Stimulated activated CD8-positive, alpha-beta memory T cell treated with anti-CD3 and anti-CD28 coated beads, Interleukin-4, amount 100 ng/mL, for 24 hours (primary cell): ENCODE data around the gene AKR1E2.

Experiments
- DNase-seq: peaks from one replicate; pipeline ENCODE4 v3.0.0-alpha.2; 2020; ENCODE audit warnings: low read depth

The AKR1E2 gene

GRCh38 chr10:4845766-4846165, 19.8 kb downstream of the AKR1E2 start:
- no peak for DNase-seq

- DNase-seq: no peak
Measured at GRCh38 chr10:4846775-4847174, 20.8 kb downstream of the AKR1E2 start.

GRCh38 chr10:4847561-4848355, 21.8 kb downstream of the AKR1E2 start:
- DNase-seq: no peak

GRCh38 chr10:4848356-4849041, 22.5 kb downstream of the AKR1E2 start:
- DNase-seq: no peak

- no peak for DNase-seq
Measured at GRCh38 chr10:4849042-4849402, 23.0 kb downstream of the AKR1E2 start.

- DNase-seq: peak; percentile 70
Measured at GRCh38 chr10:4849555-4850242, 23.7 kb downstream of the AKR1E2 start.

- no peak for DNase-seq
Measured at GRCh38 chr10:4850397-4850796, 24.4 kb downstream of the AKR1E2 start.

GRCh38 chr10:4851176-4851575, 25.2 kb downstream of the AKR1E2 start:
- no peak for DNase-seq

GRCh38 chr10:4851846-4852245, 25.8 kb downstream of the AKR1E2 start:
- DNase-seq: no peak

- DNase-seq: no peak
Measured at GRCh38 chr10:4865945-4866661, 40.1 kb downstream of the AKR1E2 start.

- DNase-seq: no peak
Measured at GRCh38 chr10:4867109-4867519, 41.1 kb downstream of the AKR1E2 start.

- DNase-seq: no peak
Measured at GRCh38 chr10:4867520-4868356, 41.7 kb downstream of the AKR1E2 start.

- DNase-seq: no peak
Measured at GRCh38 chr10:4868357-4868657, 42.3 kb downstream of the AKR1E2 start.

GRCh38 chr10:4882704-4883078, 56.7 kb downstream of the AKR1E2 start:
- no peak for DNase-seq

GRCh38 chr10:4883079-4883739, 57.2 kb downstream of the AKR1E2 start:
- no peak for DNase-seq

GRCh38 chr10:4885162-4885561, 59.2 kb downstream of the AKR1E2 start:
- DNase-seq: no peak

GRCh38 chr10:4887501-4887900, 61.5 kb downstream of the AKR1E2 start:
- no peak for DNase-seq

- DNase-seq: no peak
Measured at GRCh38 chr10:4888236-4888635, 62.2 kb downstream of the AKR1E2 start.

- DNase-seq: no peak
Measured at GRCh38 chr10:4889959-4890358, 64.0 kb downstream of the AKR1E2 start.

- no peak for DNase-seq
Measured at GRCh38 chr10:4892681-4893080, 66.7 kb downstream of the AKR1E2 start.

- no peak for DNase-seq
Measured at GRCh38 chr10:4894335-4894734, 68.3 kb downstream of the AKR1E2 start.
